GM10266 (cell line): ENCODE results near the gene OR4D10.
"Not testable (repeated sequence)": the region's sequence is repeated elsewhere in the genome, so short reads cannot be mapped to it uniquely, and the experiment has no call there.

Source experiments
- DNase-seq: peaks from one replicate; pipeline ENCODE4 v3.0.0; 2012; ENCODE audit errors: extremely low spot score
- CTCF ChIP-seq: IDR thresholded peaks from 2 replicates; pipeline ENCODE4 v1.5.1; 2012; ENCODE audit warnings: mild to moderate bottlenecking, low read depth; ENCODE audit not compliant: control insufficient read depth, insufficient read depth; ENCODE audit errors: missing control alignments

The OR4D10 gene

GRCh38 chr11:59437770-59438169, 35.3 kb upstream of the OR4D10 start:
- TF ChIP-seq CTCF, result no peak
- no peak for DNase-seq

GRCh38 chr11:59445624-59446023, 27.5 kb upstream of the OR4D10 start:
- DNase-seq, result not testable (repeated sequence)

- TF ChIP-seq CTCF, result no peak
- no peak for DNase-seq
Measured at GRCh38 chr11:59448484-59448883, 24.6 kb upstream of the OR4D10 start.

- no peak for TF ChIP-seq CTCF
Measured at GRCh38 chr11:59456661-59457060, 16.5 kb upstream of the OR4D10 start, which contains the start of gene OR4D6. Gene OR4D6, plus strand, starts transcription at chr11:59456961. Its CDS starts 0 bp downstream, at chr11:59456961.

GRCh38 chr11:59459916-59460315, 13.2 kb upstream of the OR4D10 start:
- no peak for TF ChIP-seq CTCF
- DNase-seq, result no peak

More at GRCh38 chr11:59456661-59457060, 16.5 kb upstream of the OR4D10 start, which contains the start of gene OR4D6:
- no peak for DNase-seq

- no peak for DNase-seq
- TF ChIP-seq CTCF, result no peak
Measured at GRCh38 chr11:59463190-59463641, 9.9 kb upstream of the OR4D10 start.

- no peak for TF ChIP-seq CTCF
- DNase-seq, result no peak
Measured at GRCh38 chr11:59475176-59475575, 2.1 kb downstream of the OR4D10 start.

- no peak for DNase-seq
- TF ChIP-seq CTCF, result no peak
Measured at GRCh38 chr11:59479906-59480305, 6.8 kb downstream of the OR4D10 start.
